GM12878 (cell line): ENCODE results near the gene COA5. TPM values are rescaled to one million over a fixed set of nuclear protein-coding genes. Genes with fewer than 3 reads are reported as not detected.

Experiments
- ATAC-seq: fragments of 200-7000 bp; cut with Tn5 transposase; 3 replicates; pipeline ENCODE4 v1.9.1; 2020; ENCODE audit warnings: mild to moderate bottlenecking, moderate library complexity
- BruUV-seq: library from RNA; stranded (reverse); fragments of 400-500 nt; replicated peaks from 2 replicates; lab custom pipeline; 2021; lab: Mats Ljungman, UMichigan
- CTCF ChIA-PET: fragments of 300-600 bp; sonication (Branson Sonifier 250); formaldehyde crosslinking; extraction: SDS; loops from one replicate; lab custom pipeline; 2021; ENCODE audit warnings: inconsistent platforms; lab: Yijun Ruan, JAX
- POLR2A ChIA-PET: fragments of 350-600 bp; formaldehyde crosslinking; extraction: SDS; loops from one replicate; lab custom pipeline; 2021; ENCODE audit warnings: inconsistent platforms; lab: Charles Lee
- RAD21 ChIA-PET: fragments of 300-600 bp; sonication (Branson Sonifier 250); formaldehyde crosslinking; loops from one replicate; lab custom pipeline; 2023; ENCODE audit warnings: antibody characterized with exemption; ENCODE audit not compliant: unreplicated experiment; lab: Charles Lee
- SMC1A ChIA-PET: fragments of 300-600 bp; sonication (Branson Sonifier 250); formaldehyde crosslinking; loops from one replicate; lab custom pipeline; 2023; ENCODE audit not compliant: unreplicated experiment, uncharacterized antibody; lab: Charles Lee
- DNase-seq: peaks from one replicate; pipeline ENCODE4 v3.0.0-alpha.2; 2011; ENCODE audit warnings: low read depth, low spot score
- FAIRE-seq: peaks from 3 replicates; lab custom pipeline; 2011; peaks lifted over from hg19 to GRCh38; lab: Jason Lieb, UNC
- H2AFZ ChIP-seq: 2 replicates; pipeline ENCODE4 v1.6.0; 2011; ENCODE audit warnings: low read depth, low read length, control low read depth; ENCODE audit not compliant: control insufficient read depth
- H3K27ac ChIP-seq: 2 replicates; pipeline ENCODE4 v1.5.1; 2011; ENCODE audit warnings: control low read depth; ENCODE audit not compliant: control insufficient read depth, insufficient read depth
- H3K27me3 ChIP-seq, 2 experiments: replicated peaks in 1 of 2; 2 replicates each; pipeline versions ENCODE4 v1.6.0 to v1.6.1; 2011; ENCODE audit warnings: low read length in 1 of 2; ENCODE audit not compliant: control insufficient read depth in 2 of 2, insufficient read depth in 2 of 2
- H3K36me3 ChIP-seq, 2 experiments: 2 replicates each; pipeline ENCODE4 v1.5.1; 2011; ENCODE audit warnings: low read length in 1 of 2; ENCODE audit not compliant: control insufficient read depth in 2 of 2, insufficient read depth in 2 of 2
- H3K4me1 ChIP-seq: 2 replicates; pipeline ENCODE4 v1.6.1; 2011; ENCODE audit warnings: mild to moderate bottlenecking, low read length, moderate library complexity, mixed read lengths; ENCODE audit not compliant: control insufficient read depth, insufficient read depth
- H3K4me2 ChIP-seq: 2 replicates; pipeline ENCODE4 v1.6.0; 2011; ENCODE audit warnings: control low read depth; ENCODE audit not compliant: control insufficient read depth, insufficient read depth
- H3K4me3 ChIP-seq: fragments of 200-600 bp; sonication (generic); 2 replicates; pipeline ENCODE4 v1.5.1; 2016
- H3K79me2 ChIP-seq: 2 replicates; pipeline ENCODE4 v1.6.0; 2011; ENCODE audit warnings: low read length; ENCODE audit not compliant: control insufficient read depth, insufficient read depth
- H3K9ac ChIP-seq: 2 replicates; pipeline ENCODE4 v1.8.0; 2011; ENCODE audit warnings: low read length, control low read depth, mixed read lengths; ENCODE audit not compliant: control insufficient read depth, insufficient read depth
- H3K9me3 ChIP-seq: replicated peaks from 3 replicates; pipeline ENCODE4 v1.5.1; 2011; ENCODE audit warnings: mild to moderate bottlenecking, low read length; ENCODE audit not compliant: control insufficient read depth, insufficient read depth
- H4K20me1 ChIP-seq: 2 replicates; pipeline ENCODE4 v1.6.0; 2011; ENCODE audit not compliant: control insufficient read depth, insufficient read depth
- CBX3 ChIP-seq: fragments of 200-600 bp; sonication (generic); IDR thresholded peaks from 2 replicates; pipeline ENCODE4 v1.6.1; 2016; ENCODE audit warnings: low read depth, borderline replicate concordance
- CHD2 ChIP-seq: IDR thresholded peaks from 2 replicates; pipeline ENCODE4 v1.6.1; 2011; ENCODE audit warnings: low read depth, low read length, improper control_type of control experiment, borderline replicate concordance
- FOS ChIP-seq: IDR thresholded peaks from 3 replicates; pipeline ENCODE4 v1.6.1; 2011; ENCODE audit warnings: borderline replicate concordance; ENCODE audit not compliant: insufficient read length; ENCODE audit errors: extremely low read depth
- HCFC1 ChIP-seq: fragments of 150-350 bp; IDR thresholded peaks from 2 replicates; pipeline ENCODE4 v1.6.1; 2014; ENCODE audit warnings: low read length
- KAT2A ChIP-seq: conservative IDR thresholded peaks from 2 replicates; pipeline ENCODE4 v1.6.1; 2011; ENCODE audit warnings: low read depth, low read length; ENCODE audit not compliant: control insufficient read depth
- MAX ChIP-seq: IDR thresholded peaks from 2 replicates; pipeline ENCODE4 v1.6.1; 2012; ENCODE audit warnings: low read depth, low read length, improper control_type of control experiment
- MYB ChIP-seq: fragments of 150-350 bp; IDR thresholded peaks from 2 replicates; pipeline ENCODE4 v1.6.1; 2014; ENCODE audit warnings: mild to moderate bottlenecking, low read depth, low read length, borderline replicate concordance
- POLR2A ChIP-seq: IDR thresholded peaks from 2 replicates; pipeline ENCODE4 v1.6.1; 2011; ENCODE audit warnings: low read depth, mild to moderate bottlenecking, low read length
- SMAD1 ChIP-seq: fragments of 450-650 bp; IDR thresholded peaks from 2 replicates; pipeline ENCODE4 v1.6.1; 2018; ENCODE audit warnings: mild to moderate bottlenecking, low read depth; ENCODE audit not compliant: partially characterized antibody
- SREBF2 ChIP-seq: IDR thresholded peaks from 2 replicates; pipeline ENCODE4 v1.6.1; 2012; ENCODE audit warnings: mild to moderate bottlenecking, low read length
- TARDBP ChIP-seq: IDR thresholded peaks from 2 replicates; pipeline ENCODE4 v1.6.1; 2016; ENCODE audit warnings: borderline replicate concordance
- WRNIP1 ChIP-seq: IDR thresholded peaks from 2 replicates; pipeline ENCODE4 v1.6.1; 2011; ENCODE audit warnings: low read depth, low read length, improper control_type of control experiment, borderline replicate concordance
- YBX1 ChIP-seq: fragments of 450-650 bp; IDR thresholded peaks from 2 replicates; pipeline ENCODE4 v1.6.1; 2016; ENCODE audit warnings: antibody characterized with exemption
- ZNF24 ChIP-seq: fragments of 450-650 bp; IDR thresholded peaks from 2 replicates; pipeline ENCODE4 v1.6.1; 2017; ENCODE audit warnings: antibody characterized with exemption, mild to moderate bottlenecking
- WGBS: methylation state at CpG from one replicate; pipeline ENCODE4 v1.1.6; 2016; ENCODE audit warnings: low lambda C conversion rate; ENCODE audit not compliant: insufficient replicate concordance, insufficient coverage; ENCODE audit errors: missing lambda C conversion rate; 5-methylcytosine and 5-hydroxymethylcytosine counted together
- in situ Hi-C: fragments of 300-500 bp; cut with MboI; formaldehyde crosslinking; loops from 9 replicates; pipeline ENCODE4 v1.14.3; 2018; ENCODE audit warnings: mixed read lengths
- intact Hi-C: fragments of 100-400 bp; cut with micrococcal nuclease; formaldehyde crosslinking; loops from one replicate; pipeline ENCODE4 v1.14.2; 2022; ENCODE audit not compliant: unreplicated experiment
- polyA plus RNA-seq, 11 experiments: library from polyadenylated mRNA; depleted of rRNA in 4 of 11; unstranded in 6 of 11; stranded (reverse) in 5 of 11; fragments of >200 nt; fragmentation: Nextera tagmentation in 4 of 11; fragmentation: Illumina TruSeq in 1 of 11; extraction: Ambion mirVana in 4 of 11; extraction: Trizol in 1 of 11; gene quantifications; 1 replicate in 1 of 11; 2 replicates in 10 of 11; pipeline versions ENCODE4 v1.2.1 to v1.2.3, GENCODE V29; 2011 to 2016; ENCODE audit warnings: inconsistent platforms in 2 of 11, missing spikeins in 2 of 11, low read depth in 1 of 11
- total RNA-seq, 4 experiments: library from RNA; depleted of rRNA in 3 of 4; stranded (reverse); fragments of >200 nt in 3 of 4; fragmentation: Illumina TruSeq in 1 of 4; extraction: Trizol in 1 of 4; gene quantifications; 2 replicates each; pipeline versions ENCODE4 v1.2.1 to v1.2.3, GENCODE V29; 2013 to 2021

COA5 gene
- total and polyA plus RNA-seq, 10 of the 15 experiments (the other 5 are each of a cell fraction or from before 2014, with no cell fraction given), result 20.7 to 63.3 (median 37.9) TPM

DNA sequence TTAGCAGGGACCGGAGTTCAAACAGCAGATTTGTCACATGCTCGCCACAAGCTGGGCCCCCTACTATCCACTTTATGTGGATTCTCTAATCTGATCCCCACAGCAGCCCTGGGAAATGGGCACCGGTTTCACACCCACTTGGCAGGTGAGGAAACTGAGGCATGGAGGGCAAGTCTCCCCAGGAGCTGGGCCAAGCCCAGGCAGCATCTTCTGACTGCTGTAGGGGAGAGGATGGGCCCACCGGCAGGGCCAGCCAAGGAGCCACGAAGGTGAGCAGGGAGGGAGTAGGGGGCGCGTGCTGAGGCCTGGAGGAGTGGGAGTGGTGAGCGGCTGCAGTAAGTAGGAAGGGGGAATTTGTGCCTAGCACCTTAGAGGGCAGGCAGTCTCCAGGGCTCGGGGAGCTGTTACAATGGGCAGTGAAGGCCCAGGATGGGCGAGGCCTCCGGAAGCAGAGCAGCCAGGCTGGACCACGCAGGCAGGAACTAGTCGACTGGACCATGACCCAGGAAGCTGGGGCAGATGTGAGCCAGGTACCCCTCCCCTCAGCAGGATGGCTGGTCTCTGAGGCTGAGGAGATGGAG is 37.1 kb downstream of the COA5 start:
- no peak overlapping the region for H3K4me3 ChIP-seq
- no peak for FAIRE-seq
- intact Hi-C loops (no loop called here), in situ Hi-C loops (no loop called here)
- H3K27me3 ChIP-seq, result no peaks in the 10 kb centered on the region
- ATAC-seq, result no peak
- no peaks in the 10 kb centered on the region for H4K20me1 ChIP-seq
- no peaks in the 10 kb centered on the region for H3K9me3 ChIP-seq
- H3K4me1 ChIP-seq, result no peaks in the 10 kb centered on the region
- SMC1A ChIA-PET, result no interaction called here
- H3K36me3 ChIP-seq, result peaks cover 54 to 61% of the 10 kb centered on the region in 2 experiments
- 96% methylated on average over 13 of the region's 13 CpGs for whole genome bisulfite sequencing
- TF ChIP-seq POLR2A, result no peak
- no peak for TF ChIP-seq SREBF2
- no peak for TF ChIP-seq MYB
- TF ChIP-seq TARDBP, result no peak
- TF ChIP-seq HCFC1, result no peak
- no peak for TF ChIP-seq MAX
- no peak for TF ChIP-seq FOS
- no peak for TF ChIP-seq SMAD1
- TF ChIP-seq CBX3, result no peak
- TF ChIP-seq, all 136 proteins: peak for 0
- ChIA-PET POLR2A (no interaction called here), RAD21 (no interaction called here), CTCF (no interaction called here)
- H3K9ac ChIP-seq, result no peak overlapping the region
- no TSS peak for BruUV-seq
- H2AFZ ChIP-seq, result no peak overlapping the region
- no peak overlapping the region for H3K27ac ChIP-seq
- no peak overlapping the region for H3K4me2 ChIP-seq
- DNase-seq, result no peak
- H3K79me2 ChIP-seq, result no peaks in the 10 kb centered on the region

GRCh38 chr2:98570356-98570755 is 38.0 kb downstream of the COA5 start:
- no peak overlapping the region for H3K4me3 ChIP-seq
- H3K4me2 ChIP-seq, result no peak overlapping the region
- no peaks in the 10 kb centered on the region for H3K9me3 ChIP-seq
- no peaks in the 10 kb centered on the region for H3K27me3 ChIP-seq
- FAIRE-seq (no peak), ATAC-seq (no peak), DNase-seq (no peak)
- 94% methylated on average over 5 of the region's 5 CpGs for WGBS
- POLR2A ChIA-PET, result interaction anchor here (0.6 kb wide), 1 partner anchor 9 kb away, joined by 3 read pairs; no protein-coding TSS in a partner anchor
- no peak for TF ChIP-seq ZNF24
- TF ChIP-seq YBX1, result no peak
- TF ChIP-seq KAT2A, result no peak
- TF ChIP-seq CHD2, result no peak
- TF ChIP-seq WRNIP1, result no peak
- H3K79me2 ChIP-seq, result no peaks in the 10 kb centered on the region
- H2AFZ ChIP-seq, result no peak overlapping the region
- intact Hi-C loops, result no loop called here
- no peaks in the 10 kb centered on the region for H4K20me1 ChIP-seq
- H3K4me1 ChIP-seq, result no peaks in the 10 kb centered on the region
- RAD21 ChIA-PET, result no interaction called here
- BruUV-seq, result no TSS peak
- H3K27ac ChIP-seq, result no peak overlapping the region
- CTCF ChIA-PET, result interaction anchor here (1.0 kb wide), 1 partner anchor 9 kb away, joined by 3 read pairs; no protein-coding TSS in a partner anchor
- SMC1A ChIA-PET, result no interaction called here
- H3K9ac ChIP-seq, result no peak overlapping the region
- in situ Hi-C loops, result no loop called here
- H3K36me3 ChIP-seq, result peaks cover 59 to 65% of the 10 kb centered on the region in 2 experiments
